GM23248 (cell line): Measurements from ENCODE around the gene LTBR. TPM values are rescaled to one million over a fixed set of nuclear protein-coding genes. Genes with fewer than 3 reads are reported as not detected.

Experiments
- DNase-seq: peaks from one replicate; pipeline ENCODE4 v3.0.0-alpha.2; 2015
- H2AFZ ChIP-seq: fragments of 200-600 bp; sonication (generic); 2 replicates; pipeline ENCODE4 v1.6.1; 2016; ENCODE audit warnings: antibody characterized with exemption
- H3F3A ChIP-seq: fragments of 200-600 bp; sonication (generic); 2 replicates; pipeline ENCODE4 v1.6.1; 2016; ENCODE audit warnings: mild to moderate bottlenecking, antibody characterized with exemption, mixed run types; ENCODE audit not compliant: insufficient read depth
- H3K27ac ChIP-seq: fragments of 200-600 bp; sonication (generic); 2 replicates; pipeline ENCODE4 v1.5.1; 2016; ENCODE audit warnings: mild to moderate bottlenecking
- H3K27me3 ChIP-seq: fragments of 200-600 bp; sonication (generic); replicated peaks from 2 replicates; pipeline ENCODE4 v1.6.1; 2016; ENCODE audit warnings: mild to moderate bottlenecking; ENCODE audit not compliant: insufficient read depth
- H3K36me3 ChIP-seq: fragments of 200-600 bp; sonication (generic); 2 replicates; pipeline ENCODE4 v1.6.1; 2016; ENCODE audit warnings: low read depth, mild to moderate bottlenecking
- H3K4me1 ChIP-seq: fragments of 200-600 bp; sonication (generic); 2 replicates; pipeline ENCODE4 v1.6.1; 2016; ENCODE audit warnings: mild to moderate bottlenecking; ENCODE audit not compliant: insufficient read depth
- H3K4me2 ChIP-seq: fragments of 200-600 bp; sonication (generic); one replicate; pipeline ENCODE4 v1.6.1; 2016; ENCODE audit warnings: mild to moderate bottlenecking; ENCODE audit not compliant: unreplicated experiment
- H3K4me3 ChIP-seq: fragments of 200-600 bp; sonication (generic); 2 replicates; pipeline ENCODE4 v1.5.1; 2016; ENCODE audit warnings: mild to moderate bottlenecking
- H3K79me2 ChIP-seq: fragments of 200-600 bp; sonication (generic); 2 replicates; pipeline ENCODE4 v1.6.1; 2016; ENCODE audit warnings: mild to moderate bottlenecking; ENCODE audit not compliant: insufficient read depth
- H3K9ac ChIP-seq: fragments of 200-600 bp; sonication (generic); 2 replicates; pipeline ENCODE4 v1.6.1; 2016; ENCODE audit warnings: mild to moderate bottlenecking
- H3K9me2 ChIP-seq: fragments of 200-600 bp; sonication (generic); 2 replicates; pipeline ENCODE4 v1.6.1; 2016; ENCODE audit warnings: mixed run types, mild to moderate bottlenecking, moderate library complexity; ENCODE audit not compliant: insufficient read depth
- H3K9me3 ChIP-seq: fragments of 200-600 bp; sonication (generic); one replicate; pipeline ENCODE4 v1.6.1; 2017; ENCODE audit warnings: low read depth
- H4K20me1 ChIP-seq: fragments of 200-600 bp; sonication (generic); 2 replicates; pipeline ENCODE4 v1.6.0; 2016; ENCODE audit not compliant: insufficient read depth
- EZH2 ChIP-seq: fragments of 200-600 bp; sonication (generic); IDR thresholded peaks from 2 replicates; pipeline ENCODE4 v1.6.1; 2018; ENCODE audit warnings: antibody characterized with exemption, mild to moderate bottlenecking; ENCODE audit not compliant: insufficient read depth, poor library complexity, severe bottlenecking
- EZH2phosphoT487 ChIP-seq: fragments of 200-600 bp; sonication (generic); IDR thresholded peaks from 2 replicates; pipeline ENCODE4 v1.6.1; 2018; ENCODE audit warnings: antibody characterized with exemption, moderate library complexity, mild to moderate bottlenecking, low read depth; ENCODE audit not compliant: insufficient read depth
- WGBS, 2 experiments: methylation state at CpG; one replicate each; pipeline ENCODE4 v1.1.6; 2015 to 2017; ENCODE audit warnings: low lambda C conversion rate in 2 of 2, low coverage in 1 of 2; ENCODE audit errors: missing lambda C conversion rate in 2 of 2; 5-methylcytosine and 5-hydroxymethylcytosine counted together
- in situ Hi-C: fragments of 300-500 bp; cut with MboI; formaldehyde crosslinking; loops from 2 replicates; pipeline ENCODE4 v1.15.0; 2020
- polyA plus RNA-seq: library from polyadenylated mRNA; unstranded; fragments of >200 nt; fragmentation: Nextera tagmentation; extraction: Ambion mirVana; gene quantifications from 2 replicates; pipeline ENCODE4 v1.2.1, GENCODE V29; 2016
- total RNA-seq: library from RNA; depleted of rRNA; stranded (reverse); fragments of >200 nt; shearing (Covaris generic); gene quantifications from 2 replicates; pipeline ENCODE4 v1.2.3, GENCODE V29; 2014

LTBR gene
- total and polyA plus RNA-seq, 2 experiments from 2014 or later: 113 to 147 TPM

DNA sequence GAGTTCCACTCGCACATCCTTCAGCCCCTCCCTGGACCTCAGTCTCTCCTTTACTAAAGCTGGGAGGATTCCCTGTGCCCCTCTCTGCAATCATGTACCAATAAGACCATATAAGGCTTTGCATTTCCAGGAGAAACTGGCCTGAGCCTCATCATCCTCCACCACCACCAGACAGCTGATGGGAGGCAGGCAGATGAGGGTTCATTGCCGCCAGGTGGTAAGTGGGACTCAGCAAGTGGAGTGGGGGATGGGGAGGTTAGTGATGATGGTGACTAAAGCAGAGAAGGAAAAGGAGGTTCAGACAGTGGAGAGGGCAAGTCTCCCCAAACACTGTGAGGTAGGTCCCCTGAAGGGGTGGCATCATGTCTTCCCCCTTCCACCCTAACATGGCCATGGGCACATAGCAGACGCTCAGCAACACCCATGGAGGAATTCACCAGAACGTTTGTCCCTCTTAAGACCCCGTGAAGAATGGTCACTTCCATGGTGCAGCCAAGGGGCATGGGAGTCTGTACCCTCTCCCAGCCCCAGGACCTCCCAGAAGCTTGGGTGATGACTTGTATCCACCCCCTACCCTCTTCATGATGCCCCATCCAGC lies 37.6 kb upstream of the LTBR start:
- in situ Hi-C loops: no loop called here
- Histone ChIP-seq H3K27ac (no peak overlapping the region), H3K27me3 (no peaks in the 10 kb centered on the region), H3K9me3 (no peaks in the 10 kb centered on the region), H3F3A (peaks cover 11% of the 10 kb centered on the region), H3K36me3 (no peaks in the 10 kb centered on the region), H2AFZ (no peak overlapping the region), H3K9me2 (no peaks in the 10 kb centered on the region), H3K4me2 (no peak overlapping the region), H4K20me1 (no peaks in the 10 kb centered on the region), H3K4me1 (peaks cover 22% of the 10 kb centered on the region), H3K9ac (no peak overlapping the region), H3K4me3 (no peak overlapping the region), H3K79me2 (peaks cover 18% of the 10 kb centered on the region)
- 60 to 77% methylated on average over 3 to 5 of the region's 5 CpGs for WGBS, 2 experiments
- TF ChIP-seq EZH2phosphoT487: no peak
- no peak for TF ChIP-seq EZH2
- DNase-seq: no peak

DNA sequence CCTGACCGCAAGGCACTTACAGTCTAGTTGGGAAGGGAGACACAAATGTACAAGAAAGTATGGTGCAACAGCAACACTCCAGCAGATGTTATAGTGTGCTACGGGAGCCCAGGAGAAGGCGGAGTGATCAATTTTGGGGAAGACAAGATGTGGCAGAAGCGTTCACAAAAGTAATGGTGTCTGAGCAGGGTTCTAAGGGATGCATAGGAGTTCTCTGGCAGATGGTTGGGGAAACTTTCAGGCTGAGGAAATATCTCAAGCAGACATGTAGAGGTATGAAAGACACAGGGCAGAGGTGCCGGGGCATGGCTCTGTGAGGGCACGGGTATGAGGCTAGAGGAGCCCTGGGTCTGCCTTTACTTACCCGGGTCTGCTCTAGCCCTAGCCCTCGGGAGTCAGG lies 37.0 kb upstream of the LTBR start:
- in situ Hi-C loops: no loop called here
- Histone ChIP-seq H3K36me3 (no peaks in the 10 kb centered on the region), H3K9me2 (no peaks in the 10 kb centered on the region), H3K9me3 (no peaks in the 10 kb centered on the region), H3K27ac (no peak overlapping the region), H3K4me2 (peak overlapping the region; percentile 0), H3K79me2 (peaks cover 12% of the 10 kb centered on the region), H3F3A (peaks cover 11% of the 10 kb centered on the region), H3K9ac (no peak overlapping the region), H2AFZ (no peak overlapping the region), H4K20me1 (no peaks in the 10 kb centered on the region), H3K27me3 (no peaks in the 10 kb centered on the region), H3K4me1 (peaks cover 22% of the 10 kb centered on the region), H3K4me3 (no peak overlapping the region)
- DNase-seq: no peak
- TF ChIP-seq EZH2phosphoT487: no peak
- TF ChIP-seq EZH2: no peak
- 83 to 87% methylated on average over 8 of the region's 8 CpGs for WGBS, 2 experiments

DNA sequence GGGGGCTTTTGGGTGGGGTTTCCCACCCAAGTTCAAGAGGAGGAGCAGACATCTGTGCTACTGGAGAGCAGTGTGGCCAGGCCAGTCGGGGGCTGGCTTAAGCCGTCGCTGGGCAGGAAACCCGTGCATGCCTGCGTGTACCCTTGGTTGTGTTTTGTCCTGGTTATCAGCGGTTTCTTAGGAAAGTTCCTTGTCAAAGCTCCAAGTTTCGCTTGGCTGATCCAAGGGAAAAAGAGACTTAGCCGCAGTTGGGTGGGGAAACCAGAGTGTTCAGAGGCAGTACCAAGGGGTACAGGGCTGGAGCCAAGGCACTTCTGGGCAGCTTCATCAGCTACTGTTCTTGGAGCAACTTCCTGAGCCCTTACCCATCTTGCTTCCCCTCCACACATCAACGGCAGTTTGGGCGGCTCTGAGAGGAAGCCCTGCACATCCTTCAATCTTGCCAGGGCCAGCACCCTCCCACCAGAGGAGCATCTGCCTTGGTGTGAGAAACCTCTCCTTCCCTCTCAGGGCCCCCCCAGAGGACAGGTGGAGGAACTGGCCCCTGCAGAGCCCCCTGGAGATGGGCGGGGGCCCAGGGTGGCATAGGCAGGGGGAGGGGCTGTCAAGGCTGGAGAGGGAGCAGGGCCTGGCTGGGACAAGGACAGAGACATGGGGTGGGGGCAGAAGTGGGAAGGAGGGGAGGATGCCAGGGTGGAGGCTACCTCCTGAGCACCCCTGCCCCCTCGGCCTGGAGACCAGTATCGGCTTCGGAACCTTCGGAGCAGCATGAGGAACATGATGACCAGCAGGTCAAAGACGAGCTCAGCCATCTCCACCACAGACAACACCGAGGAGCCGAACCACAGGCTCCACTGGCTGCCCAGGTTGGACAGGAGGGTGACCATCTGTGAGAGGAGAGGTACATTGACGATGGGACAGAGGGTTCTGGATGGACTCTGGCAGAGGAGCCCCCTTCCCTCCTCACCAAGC lies 36.3 kb upstream of the LTBR start:
- WGBS, 2 experiments: 38 to 46% methylated on average over 13 to 19 of the region's 19 CpGs

DNA sequence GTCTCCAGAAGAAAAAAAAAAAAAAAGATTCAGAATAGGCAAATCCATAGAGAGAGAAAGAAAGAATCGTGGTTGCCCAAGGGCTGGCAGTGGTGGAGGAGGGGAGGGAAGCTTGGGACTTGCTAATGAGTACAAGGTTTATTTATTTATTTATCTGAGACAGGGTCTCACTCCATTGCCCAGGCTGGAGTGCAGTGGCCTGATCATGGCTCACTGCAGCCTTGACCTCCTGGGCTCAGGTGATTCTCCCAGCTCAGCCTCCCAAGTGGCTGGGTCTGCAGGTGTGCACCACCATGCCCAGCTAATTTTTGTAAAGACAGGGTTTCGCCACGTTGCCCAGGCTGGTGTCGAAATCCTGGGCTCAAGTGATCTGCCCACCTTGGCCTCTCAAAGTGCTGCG lies 32.3 kb upstream of the LTBR start:
- 78 to 83% methylated on average over 5 of the region's 5 CpGs for WGBS, 2 experiments
- TF ChIP-seq EZH2: no peak
- TF ChIP-seq EZH2phosphoT487: no peak

More for the DNA sequence above, 36.3 kb upstream of the LTBR start:
- Histone ChIP-seq H3K4me3 (no peak overlapping the region), H3K27ac (no peak overlapping the region), H3K27me3 (no peaks in the 10 kb centered on the region), H3K9me3 (no peaks in the 10 kb centered on the region), H3K36me3 (no peaks in the 10 kb centered on the region), H3K9me2 (no peaks in the 10 kb centered on the region), H3K79me2 (peaks cover 5% of the 10 kb centered on the region; the same call in 1 of the 2 replicates), H3K4me2 (peak overlapping the region; percentile 0), H4K20me1 (no peaks in the 10 kb centered on the region), H3F3A (0 out of 2 replicates have a peak, but pooled peaks cover 6% of the 10 kb centered on the region), H2AFZ (peak overlapping the region; percentile 32; the same call in 1 of the 2 replicates), H3K9ac (no peak overlapping the region), H3K4me1 (peaks cover 15% of the 10 kb centered on the region)
- TF ChIP-seq EZH2: no peak
- TF ChIP-seq EZH2phosphoT487: no peak
- in situ Hi-C loops: no loop called here
- DNase-seq: peak; percentile 59

More for the DNA sequence above, 32.3 kb upstream of the LTBR start:
- no peaks in the 10 kb centered on the region for H3K9me2 ChIP-seq
- no peaks in the 10 kb centered on the region for H4K20me1 ChIP-seq
- no peaks in the 10 kb centered on the region for H3K4me1 ChIP-seq
- no peaks in the 10 kb centered on the region for H3K27me3 ChIP-seq
- DNase-seq: no peak
- H3K36me3 ChIP-seq: no peaks in the 10 kb centered on the region
- no peaks in the 10 kb centered on the region for H3K9me3 ChIP-seq
- no peak overlapping the region for H3K4me3 ChIP-seq
- no peak overlapping the region for H3K9ac ChIP-seq
- in situ Hi-C loops: no loop called here
- no peak overlapping the region for H2AFZ ChIP-seq
- no peak overlapping the region for H3K4me2 ChIP-seq
- H3K79me2 ChIP-seq: no peaks in the 10 kb centered on the region
- H3F3A ChIP-seq: no peaks in the 10 kb centered on the region
- H3K27ac ChIP-seq: no peak overlapping the region
